Peyer's patch (tissue), 4 donors: ENCODE data around the gene PKN1. TPM values are rescaled to one million over a fixed set of nuclear protein-coding genes. Genes with fewer than 3 reads are reported as not detected.
"Not testable (repeated sequence)": the region's sequence is repeated elsewhere in the genome, so short reads cannot be mapped to it uniquely, and the experiment has no call there.

ENCODE experiments used
- DNase-seq, 3 donors: peaks; one replicate each; pipeline ENCODE4 v3.0.0-alpha.2; 2017 to 2019
- H3K27ac ChIP-seq, 4 donors: fragments of 200-600 bp; sonication (generic); one replicate each; pipeline ENCODE4 v1.5.1; 2016 to 2019
- H3K27me3 ChIP-seq, 2 donors: fragments of 200-600 bp; sonication (generic); one replicate each; pipeline ENCODE4 v1.5.1; 2019
- H3K36me3 ChIP-seq, 3 donors: fragments of 200-600 bp; sonication (generic); one replicate each; pipeline ENCODE4 v1.5.1; 2016 to 2019
- H3K4me1 ChIP-seq, 4 donors: fragments of 200-600 bp; sonication (generic); one replicate each; pipeline ENCODE4 v1.5.1; 2016 to 2019
- H3K4me3 ChIP-seq, 4 donors: fragments of 200-600 bp; sonication (generic); 1 replicate in 3 of 4; 2 replicates in 1 of 4; pipeline ENCODE4 v1.5.1; 2016 to 2019; ENCODE audit warnings: mild to moderate bottlenecking in 1 of 4
- H3K9me3 ChIP-seq, 4 donors: fragments of 200-600 bp; sonication (generic); one replicate each; pipeline ENCODE4 v1.5.1; 2016 to 2019; ENCODE audit warnings: mild to moderate bottlenecking in 1 of 4
- CTCF ChIP-seq, 6 experiments: fragments of 450-650 bp in 4 of 6; fragments of 200-600 bp in 2 of 6; sonication (generic) in 1 of 6; IDR thresholded peaks; one replicate each; pipeline ENCODE4 v1.5.1; 2017 to 2019; ENCODE audit warnings: antibody characterized with exemption in 6 of 6, mild to moderate bottlenecking in 3 of 6, moderate library complexity in 1 of 6
- POLR2A ChIP-seq, 2 donors: fragments of 450-650 bp; IDR thresholded peaks; one replicate each; pipeline ENCODE4 v1.5.1; 2017; ENCODE audit warnings: antibody characterized with exemption in 2 of 2, mild to moderate bottlenecking in 2 of 2, moderate library complexity in 2 of 2
- total RNA-seq, 4 donors: library from RNA; depleted of rRNA; stranded (reverse); fragments of >200 nt; gene quantifications; one replicate each; pipeline ENCODE4 v1.1.0, GENCODE V29; 2016

The PKN1 gene
- total RNA-seq, 4 donors from 2014 or later, result 13.1 to 140 (median 28.2) TPM

GRCh38 chr19:14400951-14401431, 32.1 kb upstream of the PKN1 start:
- TF ChIP-seq POLR2A (IDR thresholded peaks at IDR 0.05), result no peak
- TF ChIP-seq CTCF (IDR thresholded peaks at IDR 0.05), result no peak
- Histone ChIP-seq H3K36me3 (peaks cover 0 to 74% (median 0%) of the 10 kb centered on the region in 3 donors), H3K4me3 (no peak overlapping the region), H3K27ac (peak overlapping the region in 1 of 4 donors; percentile 42), H3K9me3 (no peaks in the 10 kb centered on the region), H3K4me1 (peaks cover 0 to under 1% (median 0%) of the 10 kb centered on the region in 4 donors), H3K27me3 (no peaks in the 10 kb centered on the region)
- no peak for DNase-seq

GRCh38 chr19:14401468-14402195, 31.5 kb upstream of the PKN1 start:
- Histone ChIP-seq H3K4me1 (peaks cover 0 to 6% (median 2%) of the 10 kb centered on the region in 4 donors), H3K9me3 (no peaks in the 10 kb centered on the region), H3K36me3 (peaks cover 0 to 73% (median 0%) of the 10 kb centered on the region in 3 donors), H3K27ac (peak overlapping the region in 2 of 4 donors; percentile 22 to 42), H3K27me3 (no peaks in the 10 kb centered on the region), H3K4me3 (no peak overlapping the region)
- no peak for DNase-seq
- no peak for TF ChIP-seq CTCF (IDR thresholded peaks at IDR 0.05)
- TF ChIP-seq POLR2A (IDR thresholded peaks at IDR 0.05), result no peak

GRCh38 chr19:14402332-14403144, 30.6 kb upstream of the PKN1 start:
- Histone ChIP-seq H3K9me3 (no peaks in the 10 kb centered on the region), H3K36me3 (peaks cover 0 to 82% (median 0%) of the 10 kb centered on the region in 3 donors), H3K27ac (peak overlapping the region in 2 of 4 donors; percentile 18 to 22), H3K4me3 (no peak overlapping the region), H3K27me3 (no peaks in the 10 kb centered on the region), H3K4me1 (peaks cover 0 to 13% (median 3%) of the 10 kb centered on the region in 4 donors)
- DNase-seq, result no peak
- no peak for TF ChIP-seq CTCF (IDR thresholded peaks at IDR 0.05)
- TF ChIP-seq POLR2A (IDR thresholded peaks at IDR 0.05), result no peak

- Histone ChIP-seq H3K4me1 (peaks cover 0 to 21% (median 3%) of the 10 kb centered on the region in 4 donors), H3K36me3 (peaks cover 0 to 85% (median 0%) of the 10 kb centered on the region in 3 donors)
- not testable (repeated sequence) for H3K27ac ChIP-seq, DNase-seq, H3K4me3 ChIP-seq, H3K27me3 ChIP-seq, H3K9me3 ChIP-seq
Observed at GRCh38 chr19:14403145-14403930, 29.8 kb upstream of the PKN1 start.

GRCh38 chr19:14404312-14404711, 28.8 kb upstream of the PKN1 start:
- TF ChIP-seq POLR2A (IDR thresholded peaks at IDR 0.05), result no peak
- no peak for TF ChIP-seq CTCF (IDR thresholded peaks at IDR 0.05)
- Histone ChIP-seq H3K4me3 (no peak overlapping the region), H3K9me3 (no peaks in the 10 kb centered on the region), H3K36me3 (peaks cover 0 to 89% (median 0%) of the 10 kb centered on the region in 3 donors), H3K27me3 (no peaks in the 10 kb centered on the region), H3K27ac (no peak overlapping the region), H3K4me1 (peaks cover 0 to 31% (median 3%) of the 10 kb centered on the region in 4 donors)
- DNase-seq, result no peak
